ENCODE data around the gene CD300H. TPM values are rescaled to one million over a fixed set of nuclear protein-coding genes. Genes with fewer than 3 reads are reported as not detected.

Gene CD300H
- total and polyA plus RNA-seq, 8 donors: 0.32 to 0.76 (median 0.64) TPM; not detected in 5

GRCh38 chr17:74598346-74599022 lies 31.2 kb upstream of the CD300H start:
- ATAC-seq (no peak), DNase-seq (no peak)
- Histone ChIP-seq H3K9me3 (no peaks in the 10 kb centered on the region), H3K27ac (no peak overlapping the region), H3K27me3 (peaks cover 0 to 68% of the 10 kb centered on the region in 2 donors), H3K4me3 (no peak overlapping the region), H3K4me1 (peaks cover 0 to 32% of the 10 kb centered on the region in 2 donors), H3K36me3 (no peaks in the 10 kb centered on the region)
- TF ChIP-seq CTCF (IDR thresholded peaks at IDR 0.05): no peak
- intact Hi-C loops (cut with DNase I): no loop called here

- Histone ChIP-seq H3K36me3 (no peaks in the 10 kb centered on the region), H3K9me3 (no peaks in the 10 kb centered on the region), H3K4me1 (peaks cover 0 to 19% of the 10 kb centered on the region in 2 donors), H3K4me3 (no peak overlapping the region), H3K27me3 (peaks cover 0 to 65% of the 10 kb centered on the region in 2 donors), H3K27ac (no peak overlapping the region)
- intact Hi-C loops (cut with DNase I): no loop called here
- no peak for TF ChIP-seq CTCF (IDR thresholded peaks at IDR 0.05)
- no peak for DNase-seq
- ATAC-seq: no peak
Measured at GRCh38 chr17:74597069-74597790, 29.9 kb upstream of the CD300H start.

GRCh38 chr17:74595037-74595750 lies 27.9 kb upstream of the CD300H start:
- H3K4me1 ChIP-seq: peaks cover 0 to 19% of the 10 kb centered on the region in 2 donors
- intact Hi-C loops (cut with DNase I): no loop called here
- no peak for TF ChIP-seq CTCF (IDR thresholded peaks at IDR 0.05)
- no peak for ATAC-seq
- no peak overlapping the region for H3K4me3 ChIP-seq
- no peaks in the 10 kb centered on the region for H3K36me3 ChIP-seq
- H3K27ac ChIP-seq: no peak overlapping the region
- H3K27me3 ChIP-seq: peaks cover 0 to 62% of the 10 kb centered on the region in 2 donors
- no peak for DNase-seq
- no peaks in the 10 kb centered on the region for H3K9me3 ChIP-seq

GRCh38 chr17:74592087-74592990 lies 25.0 kb upstream of the CD300H start, which contains the start of gene CD300LD:
CD300LD (minus strand) TSS chr17:74592283; CDS start chr17:74592202, 81 bp downstream.
- Histone ChIP-seq H3K9me3 (no peaks in the 10 kb centered on the region), H3K36me3 (no peaks in the 10 kb centered on the region), H3K4me1 (no peaks in the 10 kb centered on the region), H3K4me3 (no peak within 1 kb of the TSS), H3K27me3 (peaks cover 0 to 56% of the 10 kb centered on the region in 2 donors), H3K27ac (no peak within 1 kb of the TSS)
- DNase-seq: no peak
- no peak for ATAC-seq
- intact Hi-C loops (cut with DNase I): no loop called here
- no peak for TF ChIP-seq CTCF (IDR thresholded peaks at IDR 0.05)

Data from left lung (tissue), 10 donors.